ENCODE results near the gene DUSP1. TPM values are rescaled to one million over a fixed set of nuclear protein-coding genes. Genes with fewer than 3 reads are reported as not detected.

The DUSP1 gene
- total and polyA plus RNA-seq, 9 of the 15 experiments (the other 6 are each of a cell fraction or from before 2014, with no cell fraction given): 2.1 to 14.2 (median 8.5) TPM

DNA sequence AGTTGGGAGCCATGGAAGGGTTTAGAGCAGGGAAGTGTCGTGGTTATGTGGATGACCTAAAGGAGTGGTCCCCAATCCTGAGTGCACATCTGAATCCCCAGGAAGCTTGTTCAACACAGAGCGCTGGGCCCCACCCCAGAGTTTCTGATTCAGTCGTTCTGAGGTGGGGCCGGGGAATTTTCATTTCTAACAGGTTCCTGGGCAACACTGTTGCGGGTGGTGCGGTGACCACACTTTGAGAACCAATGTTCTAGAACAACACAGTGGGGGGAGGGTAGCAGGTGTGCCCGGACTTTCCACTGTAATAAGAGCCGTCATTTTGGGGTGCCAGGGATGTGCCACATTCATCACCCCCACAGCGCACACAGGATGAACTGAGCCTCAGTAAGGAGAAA, 39.3 kb downstream of the DUSP1 start:
- CTCF ChIA-PET (ENCODE audit: low intra/inter-chr PET ratio): no interaction called here
- H3K4me3 ChIP-seq: no peak overlapping the region
- H3K36me3 ChIP-seq (ENCODE audit: control insufficient read depth, insufficient read depth, low read length): no peaks in the 10 kb centered on the region
- peaks cover 0 to 16% of the 10 kb centered on the region in 2 experiments; a peak in 2 of 5 replicates for H3K4me1 ChIP-seq (replicated peaks in 1 of 2; ENCODE audit: control insufficient read depth in 2 of 2, insufficient read depth in 2 of 2, low read length in 2 of 2)
- FAIRE-seq: no peak
- no peak overlapping the region for H2AFZ ChIP-seq (ENCODE audit: low read depth, low read length)
- POLR2A ChIA-PET: interaction anchor here (1.2 kb wide), 1 partner anchor 33 kb away, joined by 4 read pairs; no protein-coding TSS in a partner anchor
- DNase-seq (ENCODE audit: extremely low read depth in 1 of 4, low spot score in 3 of 4): no peak
- in situ Hi-C loops (cut with MboI): no loop called here
- WGBS (ENCODE audit: insufficient coverage, low coverage, missing lambda C conversion rate): 48% methylated on average over 8 of the region's 9 CpGs
- H3K27me3 ChIP-seq (ENCODE audit: control insufficient read depth in 2 of 2, insufficient read depth in 2 of 2, low read length in 2 of 2): peaks cover 0 to 20% of the 10 kb centered on the region in 2 experiments; a peak in 3 of 5 replicates
- H3K9me1 ChIP-seq (ENCODE audit: control insufficient read depth, insufficient read depth, low read length): no peaks in the 10 kb centered on the region
- no TSS peak for BruUV-seq (replicated peaks)
- intact Hi-C loops (cut with micrococcal nuclease): no loop called here
- peak overlapping the region in 1 of 2 experiments; percentile 69; a peak in 1 of 4 replicates for H3K9ac ChIP-seq (ENCODE audit: insufficient read depth in 1 of 2, low read depth in 2 of 2, low read length in 2 of 2)
- no peaks in the 10 kb centered on the region for H3K9me3 ChIP-seq (replicated peaks; ENCODE audit: control insufficient read depth, insufficient read depth, low read depth, low read length)
- no peak overlapping the region for H3K4me2 ChIP-seq (ENCODE audit: insufficient read depth, low read length)
- ATAC-seq: no peak
- H3K79me2 ChIP-seq (ENCODE audit: control insufficient read depth, insufficient read depth, low read length): no peaks in the 10 kb centered on the region
- no peak overlapping the region for H3K27ac ChIP-seq (ENCODE audit: extremely low read depth, low read depth, low read length)
- H4K20me1 ChIP-seq (replicated peaks; ENCODE audit: control insufficient read depth, insufficient read depth, low read length): no peaks in the 10 kb centered on the region
- no peak for TF ChIP-seq ZNF445 (CRISPR knock-in tag; IDR thresholded peaks at IDR 0.05; ENCODE audit: low read depth)
- TF ChIP-seq, protein P1, sequence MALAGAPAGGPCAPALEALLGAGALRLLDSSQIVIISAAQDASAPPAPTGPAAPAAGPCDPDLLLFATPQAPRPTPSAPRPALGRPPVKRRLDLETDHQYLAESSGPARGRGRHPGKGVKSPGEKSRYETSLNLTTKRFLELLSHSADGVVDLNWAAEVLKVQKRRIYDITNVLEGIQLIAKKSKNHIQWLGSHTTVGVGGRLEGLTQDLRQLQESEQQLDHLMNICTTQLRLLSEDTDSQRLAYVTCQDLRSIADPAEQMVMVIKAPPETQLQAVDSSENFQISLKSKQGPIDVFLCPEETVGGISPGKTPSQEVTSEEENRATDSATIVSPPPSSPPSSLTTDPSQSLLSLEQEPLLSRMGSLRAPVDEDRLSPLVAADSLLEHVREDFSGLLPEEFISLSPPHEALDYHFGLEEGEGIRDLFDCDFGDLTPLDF (CRISPR knock-in tag; IDR thresholded peaks at IDR 0.05): no peak
- TF ChIP-seq, protein P2, sequence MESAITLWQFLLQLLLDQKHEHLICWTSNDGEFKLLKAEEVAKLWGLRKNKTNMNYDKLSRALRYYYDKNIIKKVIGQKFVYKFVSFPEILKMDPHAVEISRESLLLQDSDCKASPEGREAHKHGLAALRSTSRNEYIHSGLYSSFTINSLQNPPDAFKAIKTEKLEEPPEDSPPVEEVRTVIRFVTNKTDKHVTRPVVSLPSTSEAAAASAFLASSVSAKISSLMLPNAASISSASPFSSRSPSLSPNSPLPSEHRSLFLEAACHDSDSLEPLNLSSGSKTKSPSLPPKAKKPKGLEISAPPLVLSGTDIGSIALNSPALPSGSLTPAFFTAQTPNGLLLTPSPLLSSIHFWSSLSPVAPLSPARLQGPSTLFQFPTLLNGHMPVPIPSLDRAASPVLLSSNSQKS (CRISPR knock-in tag; IDR thresholded peaks at IDR 0.05): no peak
- TF ChIP-seq ZFX (CRISPR knock-in tag; IDR thresholded peaks at IDR 0.05): no peak
- no peak for TF ChIP-seq MCM2 (IDR thresholded peaks at IDR 0.05; ENCODE audit: low read depth)
- no peak for TF ChIP-seq ILF3 (IDR thresholded peaks at IDR 0.05; ENCODE audit: borderline replicate concordance)
- TF ChIP-seq, protein P3, sequence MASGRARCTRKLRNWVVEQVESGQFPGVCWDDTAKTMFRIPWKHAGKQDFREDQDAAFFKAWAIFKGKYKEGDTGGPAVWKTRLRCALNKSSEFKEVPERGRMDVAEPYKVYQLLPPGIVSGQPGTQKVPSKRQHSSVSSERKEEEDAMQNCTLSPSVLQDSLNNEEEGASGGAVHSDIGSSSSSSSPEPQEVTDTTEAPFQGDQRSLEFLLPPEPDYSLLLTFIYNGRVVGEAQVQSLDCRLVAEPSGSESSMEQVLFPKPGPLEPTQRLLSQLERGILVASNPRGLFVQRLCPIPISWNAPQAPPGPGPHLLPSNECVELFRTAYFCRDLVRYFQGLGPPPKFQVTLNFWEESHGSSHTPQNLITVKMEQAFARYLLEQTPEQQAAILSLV (tag; IDR thresholded peaks at IDR 0.05): no peak
- no peak for TF ChIP-seq LARP7 (IDR thresholded peaks at IDR 0.05)
- no peak for TF ChIP-seq CBX8 (IDR thresholded peaks at IDR 0.05; ENCODE audit: borderline replicate concordance, extremely low read depth, low read depth, low read length, poor library complexity, severe bottlenecking)
- no peak for TF ChIP-seq TAF9B (IDR thresholded peaks at IDR 0.05; ENCODE audit: partially characterized antibody)
- TF ChIP-seq TEAD2 (tag; IDR thresholded peaks at IDR 0.05): no peak
- no peak for TF ChIP-seq ZNF696 (CRISPR knock-in tag; conservative IDR thresholded peaks at IDR 0.05)
- TF ChIP-seq, protein P4, sequence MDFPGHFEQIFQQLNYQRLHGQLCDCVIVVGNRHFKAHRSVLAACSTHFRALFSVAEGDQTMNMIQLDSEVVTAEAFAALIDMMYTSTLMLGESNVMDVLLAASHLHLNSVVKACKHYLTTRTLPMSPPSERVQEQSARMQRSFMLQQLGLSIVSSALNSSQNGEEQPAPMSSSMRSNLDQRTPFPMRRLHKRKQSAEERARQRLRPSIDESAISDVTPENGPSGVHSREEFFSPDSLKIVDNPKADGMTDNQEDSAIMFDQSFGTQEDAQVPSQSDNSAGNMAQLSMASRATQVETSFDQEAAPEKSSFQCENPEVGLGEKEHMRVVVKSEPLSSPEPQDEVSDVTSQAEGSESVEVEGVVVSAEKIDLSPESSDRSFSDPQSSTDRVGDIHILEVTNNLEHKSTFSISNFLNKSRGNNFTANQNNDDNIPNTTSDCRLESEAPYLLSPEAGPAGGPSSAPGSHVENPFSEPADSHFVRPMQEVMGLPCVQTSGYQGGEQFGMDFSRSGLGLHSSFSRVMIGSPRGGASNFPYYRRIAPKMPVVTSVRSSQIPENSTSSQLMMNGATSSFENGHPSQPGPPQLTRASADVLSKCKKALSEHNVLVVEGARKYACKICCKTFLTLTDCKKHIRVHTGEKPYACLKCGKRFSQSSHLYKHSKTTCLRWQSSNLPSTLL (IDR thresholded peaks at IDR 0.05): no peak
- TF ChIP-seq ZNF764 (CRISPR knock-in tag; IDR thresholded peaks at IDR 0.05; ENCODE audit: low read depth): no peak
- no peak for TF ChIP-seq ZNF707 (CRISPR knock-in tag; conservative IDR thresholded peaks at IDR 0.05)
- no peak for TF ChIP-seq ZBTB17 (CRISPR knock-in tag; IDR thresholded peaks at IDR 0.05)
- TF ChIP-seq RAD21 (CRISPR knock-in tag; conservative IDR thresholded peaks at IDR 0.05 in 1 of 2, IDR thresholded peaks at IDR 0.05 in 1 of 2): no peak
